ENCODE data around the gene ATRN.
"Not testable (repeated sequence)": the region's sequence is repeated elsewhere in the genome, so short reads cannot be mapped to it uniquely, and the experiment has no call there.

The ATRN gene

GRCh38 chr20:3471397-3472021, 691 bp downstream of the ATRN start:
- no peak for DNase-seq

GRCh38 chr20:3472105-3472504, 1.3 kb downstream of the ATRN start:
- DNase-seq, result no peak

- no peak for DNase-seq
Observed at GRCh38 chr20:3473324-3473723, 2.5 kb downstream of the ATRN start.

GRCh38 chr20:3473944-3474343, 3.1 kb downstream of the ATRN start:
- DNase-seq, result no peak

- DNase-seq, result not testable (repeated sequence)
Observed at GRCh38 chr20:3477003-3477860, 6.4 kb downstream of the ATRN start.

- DNase-seq, result no peak
Observed at GRCh38 chr20:3477861-3478544, 7.2 kb downstream of the ATRN start.

- no peak for DNase-seq
Observed at GRCh38 chr20:3479025-3479424, 8.2 kb downstream of the ATRN start.

- DNase-seq, result no peak
Observed at GRCh38 chr20:3479759-3480615, 9.2 kb downstream of the ATRN start.

- no peak for DNase-seq
Observed at GRCh38 chr20:3483309-3483708, 12.5 kb downstream of the ATRN start.

- DNase-seq, result no peak
Observed at GRCh38 chr20:3483784-3484183, 13.0 kb downstream of the ATRN start.

- no peak for DNase-seq
Observed at GRCh38 chr20:3485913-3486312, 15.1 kb downstream of the ATRN start.

GRCh38 chr20:3486850-3487249, 16.0 kb downstream of the ATRN start:
- no peak for DNase-seq

- DNase-seq, result no peak
Observed at GRCh38 chr20:3492669-3493068, 21.9 kb downstream of the ATRN start.

GRCh38 chr20:3494218-3494617, 23.4 kb downstream of the ATRN start:
- DNase-seq, result no peak

- DNase-seq, result no peak
Observed at GRCh38 chr20:3502878-3503277, 32.1 kb downstream of the ATRN start.

GRCh38 chr20:3505148-3505547, 34.3 kb downstream of the ATRN start:
- no peak for DNase-seq

- DNase-seq, result no peak
Observed at GRCh38 chr20:3509064-3509463, 38.2 kb downstream of the ATRN start.

- no peak for DNase-seq
Observed at GRCh38 chr20:3510110-3510509, 39.3 kb downstream of the ATRN start.

- DNase-seq, result not testable (repeated sequence)
Observed at GRCh38 chr20:3512239-3512638, 41.4 kb downstream of the ATRN start.

- no peak for DNase-seq
Observed at GRCh38 chr20:3514012-3514642, 43.3 kb downstream of the ATRN start.

GRCh38 chr20:3515379-3516170, 44.8 kb downstream of the ATRN start:
- DNase-seq, result no peak
